Activated B cell treated with CpG ODN at 0.5 μM for 24 hours (primary cell): ENCODE data around the gene THEMIS. TPM values are rescaled to one million over a fixed set of nuclear protein-coding genes. Genes with fewer than 3 reads are reported as not detected.

Source experiments
- ATAC-seq: fragments of 200-7000 bp; cut with Tn5 transposase; one replicate; pipeline ENCODE4 v1.10.0; 2021; ENCODE audit warnings: low read depth, mild to moderate bottlenecking, moderate library complexity
- CTCF ChIA-PET: fragments of 350-600 bp; sonication (Branson Sonifier 250); formaldehyde crosslinking; loops from one replicate; lab custom pipeline; 2021; ENCODE audit warnings: antibody characterized with exemption; lab: Charles Lee
- POLR2A ChIA-PET: fragments of 350-600 bp; sonication (Branson Sonifier 250); formaldehyde crosslinking; loops from one replicate; lab custom pipeline; 2021; ENCODE audit warnings: antibody characterized with exemption; lab: Charles Lee
- DNase-seq: peaks from one replicate; pipeline ENCODE4 v3.0.0; 2022
- H3K27ac Mint-ChIP-seq: one replicate; pipeline ENCODE4 v1.8.0; 2020; ENCODE audit warnings: mixed read lengths
- H3K27me3 Mint-ChIP-seq: one replicate; pipeline ENCODE4 v1.8.0; 2021; ENCODE audit warnings: mixed read lengths
- H3K36me3 Mint-ChIP-seq: one replicate; pipeline ENCODE4 v1.8.0; 2021; ENCODE audit warnings: low read depth, mixed read lengths
- H3K4me1 Mint-ChIP-seq: one replicate; pipeline ENCODE4 v1.8.0; 2021; ENCODE audit warnings: mixed read lengths
- H3K4me3 Mint-ChIP-seq: one replicate; pipeline ENCODE4 v1.8.0; 2020; ENCODE audit warnings: mild to moderate bottlenecking, mixed read lengths
- H3K9me3 Mint-ChIP-seq: one replicate; pipeline ENCODE4 v1.8.0; 2020; ENCODE audit warnings: mixed read lengths
- CTCF ChIP-seq: fragments of 200-600 bp; IDR thresholded peaks from one replicate; pipeline ENCODE4 v1.8.0; 2022; ENCODE audit warnings: antibody characterized with exemption, mild to moderate bottlenecking
- intact Hi-C: fragments of 100-400 bp; cut with micrococcal nuclease; formaldehyde crosslinking; loops from one replicate; pipeline ENCODE4 v1.15.1; 2024
- total RNA-seq: library from RNA; stranded (reverse); gene quantifications from 2 replicates; pipeline ENCODE4 v1.2.3, GENCODE V29; 2022

THEMIS gene
- total RNA-seq, 1 donor from 2014 or later = not detected

GRCh38 chr6:127749095-127749494 lies 151.8 kb downstream of the THEMIS start:
- ChIA-PET CTCF (no interaction called here), POLR2A (no interaction called here)
- ATAC-seq (no peak), DNase-seq (no peak)
- intact Hi-C loops = no loop called here
- Mint-ChIP-seq H3K27ac (no peak overlapping the region), H3K9me3 (no peaks in the 10 kb centered on the region), H3K36me3 (no peaks in the 10 kb centered on the region), H3K27me3 (no peaks in the 10 kb centered on the region), H3K4me1 (no peaks in the 10 kb centered on the region), H3K4me3 (no peak overlapping the region)
- TF ChIP-seq CTCF = no peak

DNA sequence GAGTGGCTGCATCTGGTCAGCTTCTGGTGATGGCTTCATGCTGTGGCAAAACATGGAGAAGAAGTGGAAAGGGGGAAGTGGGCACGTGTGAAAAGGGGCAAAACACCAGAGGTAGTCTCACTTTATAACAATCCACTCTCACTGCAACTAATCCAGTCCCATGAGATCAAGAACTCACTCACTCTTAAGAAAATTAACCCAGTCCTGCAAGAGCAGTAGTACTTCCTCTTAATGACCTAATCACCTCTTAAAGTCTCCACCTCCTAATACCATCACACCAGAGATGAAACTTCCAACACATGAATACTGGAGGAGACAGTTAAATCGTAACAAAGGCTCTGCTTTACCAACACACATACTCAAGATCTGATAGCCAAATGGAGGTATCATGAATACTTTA lies 152.6 kb downstream of the THEMIS start:
- no peak for ATAC-seq
- intact Hi-C loops = no loop called here
- TF ChIP-seq CTCF = no peak
- DNase-seq = no peak
- Mint-ChIP-seq H3K4me3 (no peak overlapping the region), H3K27ac (no peak overlapping the region), H3K27me3 (no peaks in the 10 kb centered on the region), H3K4me1 (no peaks in the 10 kb centered on the region), H3K9me3 (no peaks in the 10 kb centered on the region), H3K36me3 (no peaks in the 10 kb centered on the region)
- ChIA-PET CTCF (no interaction called here), POLR2A (no interaction called here)

GRCh38 chr6:127738423-127738822 lies 162.4 kb downstream of the THEMIS start:
- Mint-ChIP-seq H3K4me3 (no peak overlapping the region), H3K4me1 (no peaks in the 10 kb centered on the region), H3K36me3 (no peaks in the 10 kb centered on the region), H3K27ac (no peak overlapping the region), H3K9me3 (no peaks in the 10 kb centered on the region), H3K27me3 (no peaks in the 10 kb centered on the region)
- ChIA-PET CTCF (no interaction called here), POLR2A (no interaction called here)
- ATAC-seq = no peak
- DNase-seq = no peak
- intact Hi-C loops = loop anchor here (5.0 kb wide), 1 partner anchor 779 kb away; no protein-coding TSS in a partner anchor
- no peak for TF ChIP-seq CTCF

- Mint-ChIP-seq H3K9me3 (no peaks in the 10 kb centered on the region), H3K4me1 (peaks cover 1% of the 10 kb centered on the region), H3K27ac (no peak overlapping the region), H3K4me3 (no peak overlapping the region), H3K36me3 (no peaks in the 10 kb centered on the region), H3K27me3 (no peaks in the 10 kb centered on the region)
- no peak for TF ChIP-seq CTCF
- DNase-seq = no peak
- no peak for ATAC-seq
- intact Hi-C loops = loop anchor here (1.0 to 5.0 kb wide), 4 partner anchors 591 to 1837 kb away; no protein-coding TSS in a partner anchor
- POLR2A ChIA-PET = no interaction called here
- CTCF ChIA-PET = interaction anchor here (0.9 to 1.5 kb wide), 7 partner anchors 7 to 1514 kb away, joined by 3 to 17 read pairs (median 4); no protein-coding TSS in a partner anchor
Observed at GRCh38 chr6:127737768-127738167, 163.1 kb downstream of the THEMIS start.

GRCh38 chr6:127737009-127737486 lies 163.8 kb downstream of the THEMIS start:
- POLR2A ChIA-PET = no interaction called here
- no peak for ATAC-seq
- H3K4me3 Mint-ChIP-seq = no peak overlapping the region
- H3K4me1 Mint-ChIP-seq = peaks cover 1% of the 10 kb centered on the region
- no peak for TF ChIP-seq CTCF
- H3K27ac Mint-ChIP-seq = no peak overlapping the region
- no peaks in the 10 kb centered on the region for H3K9me3 Mint-ChIP-seq
- DNase-seq = no peak
- CTCF ChIA-PET = interaction anchor here (0.9 to 1.5 kb wide), 8 partner anchors 8 to 1633 kb away, joined by 3 to 17 read pairs (median 4); no protein-coding TSS in a partner anchor
- H3K27me3 Mint-ChIP-seq = no peaks in the 10 kb centered on the region
- H3K36me3 Mint-ChIP-seq = no peaks in the 10 kb centered on the region
- intact Hi-C loops = loop anchor here (1.0 to 5.0 kb wide), 4 partner anchors 591 to 1838 kb away; no protein-coding TSS in a partner anchor
